ENCODE measurements around the gene JAZF1. TPM values are rescaled to one million over a fixed set of nuclear protein-coding genes. Genes with fewer than 3 reads are reported as not detected.
"Not testable (repeated sequence)": the region's sequence is repeated elsewhere in the genome, so short reads cannot be mapped to it uniquely, and the experiment has no call there.

The JAZF1 gene
- total and polyA plus RNA-seq, 2 donors (not counting 1 experiment from before 2014, with no cell fraction given) = 14.0 to 38.6 TPM

- ChIA-PET CTCF (no interaction called here), POLR2A (no interaction called here)
- intact Hi-C loops (cut with micrococcal nuclease) = no loop called here
Measured at GRCh38 chr7:28016297-28016696, 164.3 kb downstream of the JAZF1 start.

GRCh38 chr7:28015169-28015568 lies 165.4 kb downstream of the JAZF1 start:
- Histone ChIP-seq H3K36me3 (replicated peaks in 1 of 2; ENCODE audit: control extremely low read depth in 1 of 2, control insufficient read depth in 1 of 2, extremely low read depth in 1 of 2, insufficient read depth in 2 of 2, low read length in 1 of 2) (peaks cover 6 to 17% of the 10 kb centered on the region in 2 experiments), H3K4me1 (ENCODE audit: control insufficient read depth in 2 of 2, insufficient read depth in 2 of 2, low read length in 2 of 2) (no peaks in the 10 kb centered on the region), H3K27me3 (replicated peaks in 1 of 4; ENCODE audit: control extremely low read depth in 1 of 4, control insufficient read depth in 3 of 4, insufficient read depth in 4 of 4, low read length in 3 of 4) (no peaks in the 10 kb centered on the region), H4K20me1 (ENCODE audit: control insufficient read depth, insufficient read depth, low read length, poor library complexity, severe bottlenecking) (peaks cover 94% of the 10 kb centered on the region), H2AFZ (ENCODE audit: insufficient read depth, low read depth, low read length, poor library complexity, severe bottlenecking) (no peak overlapping the region), H3K4me3 (ENCODE audit: control extremely low read depth in 1 of 5, extremely low read depth in 1 of 5, insufficient read depth in 1 of 5, low read depth in 2 of 5, low read length in 4 of 5) (no peak overlapping the region), H3K9ac (ENCODE audit: low read length) (no peak overlapping the region), H3K27ac (ENCODE audit: low read length in 2 of 2) (no peak overlapping the region), H3K4me2 (replicated peaks; ENCODE audit: low read depth, low read length, poor library complexity, severe bottlenecking) (no peak overlapping the region), H3K79me2 (ENCODE audit: control insufficient read depth, insufficient read depth, low read length) (peaks cover 95% of the 10 kb centered on the region), H3K9me3 (ENCODE audit: control extremely low read depth in 1 of 3, control insufficient read depth in 2 of 3, insufficient read depth in 1 of 3, low read length in 2 of 3) (peaks cover 0 to 17% (median 4%) of the 10 kb centered on the region in 3 donors)
- H3K4me1 Mint-ChIP-seq = peaks cover 26% of the 10 kb centered on the region
- CTCF ChIA-PET = no interaction called here
- no CpG with 5 or more reads among the region's 4 CpGs for WGBS (ENCODE audit: insufficient coverage)
- H3K27ac Mint-ChIP-seq = no peak overlapping the region
- H3K27me3 Mint-ChIP-seq = no peaks in the 10 kb centered on the region
- H3K4me3 Mint-ChIP-seq = no peak overlapping the region
- H3K9me3 Mint-ChIP-seq (ENCODE audit: insufficient read depth) = peaks cover 4% of the 10 kb centered on the region
- intact Hi-C loops (cut with micrococcal nuclease) = no loop called here
- DNase-seq (no peak), ATAC-seq (ENCODE audit: low read depth) (no peak)
- POLR2A ChIA-PET = no interaction called here
- TF ChIP-seq EZH2 (IDR thresholded peaks at IDR 0.05; ENCODE audit: borderline replicate concordance, insufficient read depth, low read depth, low read length, poor library complexity, severe bottlenecking) (no peak), CTCF (IDR thresholded peaks at IDR 0.05) (no peak)

More at GRCh38 chr7:28016297-28016696, 164.3 kb downstream of the JAZF1 start:
- Histone ChIP-seq H2AFZ (ENCODE audit: insufficient read depth, low read depth, low read length, poor library complexity, severe bottlenecking) (no peak overlapping the region), H3K4me3 (ENCODE audit: control extremely low read depth in 1 of 5, extremely low read depth in 1 of 5, insufficient read depth in 1 of 5, low read depth in 2 of 5, low read length in 4 of 5) (no peak overlapping the region), H3K79me2 (ENCODE audit: control insufficient read depth, insufficient read depth, low read length) (peaks cover 95% of the 10 kb centered on the region), H3K4me1 (ENCODE audit: control insufficient read depth in 2 of 2, insufficient read depth in 2 of 2, low read length in 2 of 2) (no peaks in the 10 kb centered on the region), H3K9me3 (ENCODE audit: control extremely low read depth in 1 of 3, control insufficient read depth in 2 of 3, insufficient read depth in 1 of 3, low read length in 2 of 3) (peaks cover 0 to 17% (median 4%) of the 10 kb centered on the region in 3 donors), H3K9ac (ENCODE audit: low read length) (no peak overlapping the region), H3K27ac (ENCODE audit: low read length in 2 of 2) (no peak overlapping the region), H4K20me1 (ENCODE audit: control insufficient read depth, insufficient read depth, low read length, poor library complexity, severe bottlenecking) (peaks cover 94% of the 10 kb centered on the region), H3K4me2 (replicated peaks; ENCODE audit: low read depth, low read length, poor library complexity, severe bottlenecking) (no peak overlapping the region), H3K27me3 (replicated peaks in 1 of 4; ENCODE audit: control extremely low read depth in 1 of 4, control insufficient read depth in 3 of 4, insufficient read depth in 4 of 4, low read length in 3 of 4) (no peaks in the 10 kb centered on the region), H3K36me3 (replicated peaks in 1 of 2; ENCODE audit: control extremely low read depth in 1 of 2, control insufficient read depth in 1 of 2, extremely low read depth in 1 of 2, insufficient read depth in 2 of 2, low read length in 1 of 2) (peaks cover 6 to 17% of the 10 kb centered on the region in 2 experiments)
- WGBS (ENCODE audit: insufficient coverage) = 78% methylated on average over 1 of the region's 2 CpGs
- H3K9me3 Mint-ChIP-seq (ENCODE audit: insufficient read depth) = peaks cover 4% of the 10 kb centered on the region
- H3K4me1 Mint-ChIP-seq = peaks cover 33% of the 10 kb centered on the region
- no peaks in the 10 kb centered on the region for H3K27me3 Mint-ChIP-seq
- H3K4me3 Mint-ChIP-seq = no peak overlapping the region
- TF ChIP-seq EZH2 (IDR thresholded peaks at IDR 0.05; ENCODE audit: borderline replicate concordance, insufficient read depth, low read depth, low read length, poor library complexity, severe bottlenecking) = no peak
- TF ChIP-seq CTCF (IDR thresholded peaks at IDR 0.05) = no peak
- DNase-seq (no peak), ATAC-seq (ENCODE audit: low read depth) (no peak)
- no peak overlapping the region for H3K27ac Mint-ChIP-seq

GRCh38 chr7:28014340-28014739 lies 166.3 kb downstream of the JAZF1 start:
- POLR2A ChIA-PET = not testable (repeated sequence)

More at GRCh38 chr7:28014340-28014739, 166.3 kb downstream of the JAZF1 start:
- ATAC-seq (ENCODE audit: low read depth); DNase-seq; H3K27me3 Mint-ChIP-seq; H3K27me3 ChIP-seq (replicated peaks in 1 of 4; ENCODE audit: control extremely low read depth in 1 of 4, control insufficient read depth in 3 of 4, insufficient read depth in 4 of 4, low read length in 3 of 4); H3K9ac ChIP-seq (ENCODE audit: low read length); H3K9me3 Mint-ChIP-seq (ENCODE audit: insufficient read depth); intact Hi-C loops (cut with micrococcal nuclease); H3K4me2 ChIP-seq (replicated peaks; ENCODE audit: low read depth, low read length, poor library complexity, severe bottlenecking); H3K27ac ChIP-seq (ENCODE audit: low read length in 2 of 2); H2AFZ ChIP-seq (ENCODE audit: insufficient read depth, low read depth, low read length, poor library complexity, severe bottlenecking); CTCF ChIA-PET; H3K4me1 ChIP-seq (ENCODE audit: control insufficient read depth in 2 of 2, insufficient read depth in 2 of 2, low read length in 2 of 2); H3K4me3 Mint-ChIP-seq; H3K4me3 ChIP-seq (ENCODE audit: control extremely low read depth in 1 of 5, extremely low read depth in 1 of 5, insufficient read depth in 1 of 5, low read depth in 2 of 5, low read length in 4 of 5): not testable (repeated sequence)
- Histone ChIP-seq H3K79me2 (ENCODE audit: control insufficient read depth, insufficient read depth, low read length) (peaks cover 95% of the 10 kb centered on the region), H3K36me3 (replicated peaks in 1 of 2; ENCODE audit: control extremely low read depth in 1 of 2, control insufficient read depth in 1 of 2, extremely low read depth in 1 of 2, insufficient read depth in 2 of 2, low read length in 1 of 2) (peaks cover 6 to 17% of the 10 kb centered on the region in 2 experiments), H4K20me1 (ENCODE audit: control insufficient read depth, insufficient read depth, low read length, poor library complexity, severe bottlenecking) (peaks cover 94% of the 10 kb centered on the region), H3K9me3 (ENCODE audit: control extremely low read depth in 1 of 3, control insufficient read depth in 2 of 3, insufficient read depth in 1 of 3, low read length in 2 of 3) (peaks cover 0 to 17% (median 4%) of the 10 kb centered on the region in 3 donors)
- Mint-ChIP-seq H3K4me1 (peaks cover 31% of the 10 kb centered on the region), H3K27ac (peak overlapping the region; percentile 8)
- WGBS (ENCODE audit: insufficient coverage) = 100% methylated on average over 2 of the region's 4 CpGs

Data from B cell (primary cell).